Stimulated activated CD4-positive, alpha-beta T cell treated with anti-CD3 and anti-CD28 coated beads, TNF-alpha, amount 100 ng/mL, for 4 hours (primary cell): ENCODE data around the gene HIPK2.

ENCODE experiments used
- DNase-seq, 3 experiments: peaks; one replicate each; pipeline ENCODE4 v3.0.0-alpha.2; 2020; ENCODE audit warnings: low read depth in 3 of 3

HIPK2 gene

DNA sequence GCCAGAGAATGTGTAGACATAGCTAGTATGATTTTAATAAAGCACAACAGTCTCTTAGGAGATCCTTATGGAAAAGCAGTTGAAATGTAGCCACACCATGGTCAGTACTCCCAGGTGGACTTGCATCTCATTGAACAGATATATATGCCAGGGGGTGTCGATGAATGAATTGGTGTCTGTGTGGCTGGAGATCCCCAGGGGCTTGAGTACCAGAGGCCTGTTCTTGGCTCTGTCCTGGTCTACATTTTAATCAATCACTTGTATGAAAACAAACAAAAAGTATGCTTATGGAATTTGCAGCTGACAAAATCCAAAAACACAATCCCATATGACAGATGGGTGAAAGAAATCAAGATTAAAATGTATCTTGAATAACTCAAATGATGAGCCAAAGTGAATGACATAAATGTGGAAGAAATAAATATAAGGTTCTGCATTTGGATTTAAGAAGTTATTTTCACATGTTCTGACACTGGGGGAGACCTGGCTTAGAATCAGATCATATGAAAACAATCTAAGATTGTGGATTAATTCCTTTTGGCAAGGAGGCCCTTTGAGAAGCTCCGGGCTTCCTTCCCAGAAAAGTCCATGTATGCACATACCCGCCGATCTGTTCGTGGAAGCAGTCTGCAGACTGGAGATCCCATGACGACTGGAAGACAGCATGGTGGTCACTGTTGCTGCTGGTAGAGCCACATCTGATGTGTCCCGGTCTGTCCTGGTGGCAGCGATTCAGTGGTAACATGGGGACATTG lies 238.7 kb downstream of the HIPK2 start:
- DNase-seq: no peak

DNA sequence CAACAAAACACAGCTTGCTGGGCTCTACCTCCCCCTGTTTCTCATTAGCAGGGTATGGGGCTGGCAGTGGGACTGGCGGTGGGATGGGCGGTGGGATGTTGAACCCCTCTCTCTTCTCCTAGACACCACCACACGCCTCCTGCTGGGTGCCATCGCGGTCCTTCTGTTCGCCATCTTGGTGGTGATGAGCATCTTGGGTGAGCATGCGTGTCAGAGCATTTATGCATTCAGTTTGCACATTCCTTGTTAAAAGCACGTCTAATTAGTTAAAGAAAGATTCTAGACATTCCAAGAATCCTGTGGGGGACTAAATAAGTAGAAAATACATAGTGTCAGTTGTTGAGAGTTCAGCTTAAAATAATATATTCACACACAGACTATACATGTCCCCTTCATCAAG lies 241.6 kb downstream of the HIPK2 start:
- DNase-seq: no peak

DNA sequence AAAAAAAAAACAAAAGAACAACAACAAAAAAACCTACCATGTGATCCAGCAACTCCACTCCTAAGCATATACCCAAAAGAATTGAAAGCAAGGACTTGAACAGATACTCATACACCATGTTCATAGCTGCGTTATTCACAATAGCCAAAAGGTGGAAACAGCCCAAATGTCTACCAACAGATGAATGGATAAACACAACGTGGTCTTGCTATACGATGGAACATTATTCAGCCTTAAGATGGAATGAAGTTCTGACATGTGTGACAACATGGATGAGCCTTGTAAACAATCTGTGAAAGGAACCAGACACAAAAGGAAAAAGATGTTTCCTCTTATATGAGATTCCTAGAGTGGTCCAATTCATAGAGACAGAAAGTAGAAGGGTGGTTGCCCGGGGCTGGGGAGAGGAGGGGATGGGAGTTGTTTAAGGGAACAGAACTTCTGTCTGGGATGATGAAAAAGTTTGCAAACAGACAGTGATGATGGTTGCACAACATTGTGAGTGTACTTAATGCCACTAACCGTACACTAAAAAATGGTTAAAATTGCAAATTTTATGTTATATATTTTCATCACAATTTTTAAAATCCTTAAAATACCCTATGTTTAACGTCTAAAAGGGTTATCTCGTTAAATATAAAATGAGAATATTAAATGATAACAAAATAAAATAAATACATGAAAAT lies 242.7 kb downstream of the HIPK2 start:
- no peak for DNase-seq

DNA sequence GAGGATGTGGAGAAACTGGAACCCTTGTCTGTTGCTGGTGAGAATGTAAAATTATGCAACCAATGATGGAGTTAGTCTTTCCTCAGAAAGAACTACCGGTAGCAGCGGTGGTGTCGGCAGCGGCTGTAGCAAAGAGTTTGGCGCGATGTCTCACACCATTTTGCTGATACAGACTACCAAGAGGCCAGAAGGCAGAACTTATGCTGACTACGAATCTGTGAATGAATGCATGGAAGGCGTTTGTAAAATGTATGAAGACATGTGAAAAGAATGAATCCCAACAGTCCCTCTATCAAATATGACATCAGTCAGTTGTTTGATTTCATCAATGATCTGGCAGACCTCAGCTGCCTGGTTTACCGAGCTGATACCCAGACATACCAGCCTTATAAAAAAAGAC lies 243.7 kb downstream of the HIPK2 start:
- DNase-seq: no peak

DNA sequence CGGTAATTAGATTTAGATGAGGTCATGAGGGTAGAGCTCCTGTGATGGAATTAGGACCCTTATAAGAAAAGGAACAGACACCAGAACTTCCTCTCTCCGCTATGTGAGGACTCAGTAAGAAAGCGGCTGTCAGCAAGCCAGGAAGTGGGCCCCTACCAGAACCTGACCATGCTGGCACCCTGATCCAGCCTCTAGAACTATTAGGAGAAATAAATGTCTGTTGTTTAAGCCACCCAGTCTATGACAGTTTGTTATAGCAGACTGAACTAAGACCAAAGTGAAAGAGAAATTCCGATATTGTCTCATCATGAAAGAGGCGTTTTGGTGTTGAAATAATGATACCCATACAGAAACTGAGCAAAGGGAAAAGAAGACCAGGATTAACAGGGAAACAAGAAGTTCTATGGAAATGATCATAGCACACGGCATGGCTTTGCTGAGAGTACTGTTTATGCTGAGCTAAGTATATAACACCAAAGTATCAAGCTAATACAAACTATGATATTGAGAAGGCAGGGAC lies 245.1 kb downstream of the HIPK2 start:
- DNase-seq: no peak

DNA sequence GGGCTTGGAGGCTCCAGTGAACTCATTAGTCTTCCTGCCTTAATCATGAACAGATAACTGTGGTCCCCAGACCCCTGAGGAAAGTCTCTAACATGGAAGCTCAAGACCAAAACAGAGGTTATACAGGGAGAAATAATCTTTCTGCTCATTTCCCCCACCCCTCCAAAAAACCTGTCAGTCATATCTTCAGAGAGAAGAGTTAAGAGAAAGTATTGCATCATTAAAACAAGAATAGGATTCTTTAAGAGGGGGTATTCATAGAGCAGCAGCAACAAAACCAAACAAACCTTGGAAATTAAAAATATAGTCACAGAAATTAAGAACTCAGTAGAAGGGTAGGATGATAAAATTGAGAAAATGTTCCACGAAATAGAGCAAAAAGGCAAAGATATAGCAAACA lies 246.7 kb downstream of the HIPK2 start:
- DNase-seq: no peak

DNA sequence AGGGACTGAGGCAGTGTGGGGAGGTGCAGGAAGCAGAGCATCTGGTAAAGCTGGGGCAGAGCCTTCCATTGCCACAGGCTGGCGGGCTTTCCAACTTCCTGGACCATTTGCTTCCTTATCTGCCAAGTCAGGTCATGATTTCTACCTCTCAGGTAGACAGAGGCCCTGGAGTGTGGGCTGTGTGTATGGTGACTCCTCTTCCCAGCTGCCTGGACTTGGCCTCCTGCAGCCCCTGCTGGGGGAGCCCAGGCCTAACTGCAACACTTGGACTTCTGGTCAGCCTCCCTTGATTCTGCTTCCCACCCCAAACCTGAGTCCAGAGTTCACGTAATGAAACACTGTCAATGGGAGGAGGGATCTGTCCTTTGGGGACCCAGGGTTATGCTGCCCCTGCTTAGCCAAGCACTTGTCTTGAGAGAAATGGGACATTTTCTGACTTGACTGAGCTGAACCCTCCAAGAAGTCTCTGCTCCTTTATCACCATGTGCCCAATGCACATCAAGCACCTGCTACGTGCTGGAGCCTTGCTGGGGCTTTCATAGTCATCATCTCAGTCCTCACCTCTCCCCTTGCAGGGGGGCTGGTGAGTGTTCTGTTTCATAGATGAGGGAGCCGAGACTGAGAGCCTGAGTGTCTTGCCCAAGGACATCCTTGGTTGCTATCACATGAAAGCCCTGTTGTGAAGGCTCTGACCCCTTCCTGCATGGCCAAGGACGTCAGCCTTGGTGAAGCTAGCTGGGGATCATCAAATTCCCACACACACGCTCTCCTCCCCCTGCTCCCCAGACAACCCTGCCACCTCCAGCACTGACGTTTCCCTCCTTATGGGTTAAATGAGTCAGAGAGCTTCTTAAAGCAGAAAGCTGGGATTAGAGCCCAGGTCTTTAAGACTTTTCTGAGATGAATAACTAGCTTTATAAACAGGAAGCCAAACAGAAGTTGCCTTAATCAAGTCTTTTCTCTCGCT lies 250.9 kb downstream of the HIPK2 start:
- no peak for DNase-seq

DNA sequence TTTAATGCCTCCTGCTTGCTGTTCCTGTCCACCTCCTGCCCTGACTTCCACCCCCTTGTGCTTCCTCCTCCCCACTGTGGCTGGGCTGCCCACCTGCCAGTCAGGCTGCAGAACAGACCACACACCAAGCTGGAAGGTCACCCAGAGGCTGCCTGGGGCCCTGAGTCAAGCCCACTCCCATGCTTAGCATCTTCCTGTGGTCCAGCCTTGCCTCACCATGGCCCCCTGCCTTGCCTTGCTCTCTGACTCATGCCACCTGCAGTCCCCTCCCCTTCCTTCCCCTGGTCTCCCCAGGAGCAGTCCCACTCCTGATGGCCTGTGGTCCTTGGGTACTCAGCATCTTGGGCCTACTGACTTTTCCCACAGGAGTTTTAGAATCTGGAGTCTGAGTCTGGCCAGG lies 252.0 kb downstream of the HIPK2 start:
- DNase-seq: no peak

DNA sequence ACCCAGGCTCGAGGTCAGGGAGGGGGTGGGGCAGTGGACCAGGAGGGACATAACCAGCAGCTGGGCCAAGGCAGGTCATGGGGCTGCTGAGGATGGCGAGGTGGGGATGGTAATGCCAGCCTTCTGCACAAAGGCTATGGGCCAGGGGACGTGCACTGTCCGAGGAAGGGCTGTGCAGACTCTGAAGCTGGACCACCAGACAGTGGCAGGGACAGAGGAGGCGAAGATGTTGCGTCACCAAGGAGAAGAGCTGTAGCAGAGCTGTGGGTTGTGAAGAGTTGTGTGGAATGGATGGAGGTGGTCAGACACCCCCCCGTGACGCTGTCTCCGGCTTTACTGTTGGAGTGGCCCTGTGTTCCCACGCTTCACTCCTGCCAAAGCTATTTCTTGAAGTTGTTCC lies 252.6 kb downstream of the HIPK2 start:
- DNase-seq: no peak

DNA sequence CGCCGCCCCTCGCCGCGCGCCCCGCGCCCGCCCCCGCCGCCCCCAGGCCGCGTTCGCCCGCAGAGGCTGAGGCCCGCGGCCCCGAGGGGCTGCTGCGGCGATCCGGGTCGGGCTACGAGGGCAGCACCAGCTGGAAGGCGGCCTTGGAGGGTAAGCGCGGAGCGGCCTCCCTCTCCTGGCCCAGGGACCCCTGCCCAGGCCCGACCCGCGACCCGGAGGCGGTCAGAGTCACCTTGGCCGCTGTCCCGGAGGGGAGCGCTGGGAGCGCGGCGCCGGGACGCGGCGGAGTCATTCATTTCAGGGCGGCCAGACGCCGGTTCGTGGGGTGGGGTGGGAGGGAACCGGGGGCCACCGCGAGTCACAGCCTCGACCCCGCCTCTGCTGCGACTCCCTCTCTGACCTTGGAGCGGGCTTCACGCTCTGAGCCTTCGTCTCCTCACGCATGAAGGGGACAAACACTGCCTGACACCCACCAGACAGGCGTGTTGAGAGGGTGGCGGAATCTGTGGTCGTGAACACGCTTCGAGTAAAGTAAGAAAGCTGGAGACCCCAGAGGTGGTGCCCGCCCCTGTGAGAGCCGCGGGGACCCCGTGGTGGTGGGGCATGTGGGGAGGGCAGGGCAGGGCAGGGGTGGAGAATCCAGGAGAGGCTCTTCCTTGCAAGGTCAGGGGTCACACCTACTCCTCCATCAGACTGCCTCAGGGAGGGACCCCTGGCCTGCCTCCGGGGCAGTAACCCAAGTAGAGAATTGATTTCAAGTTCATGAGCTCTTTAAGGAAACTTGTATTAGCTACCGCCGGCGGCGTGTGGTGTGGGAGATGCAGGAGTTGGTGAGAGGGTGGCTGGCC lies 253.6 kb downstream of the HIPK2 start:
- no peak for DNase-seq

DNA sequence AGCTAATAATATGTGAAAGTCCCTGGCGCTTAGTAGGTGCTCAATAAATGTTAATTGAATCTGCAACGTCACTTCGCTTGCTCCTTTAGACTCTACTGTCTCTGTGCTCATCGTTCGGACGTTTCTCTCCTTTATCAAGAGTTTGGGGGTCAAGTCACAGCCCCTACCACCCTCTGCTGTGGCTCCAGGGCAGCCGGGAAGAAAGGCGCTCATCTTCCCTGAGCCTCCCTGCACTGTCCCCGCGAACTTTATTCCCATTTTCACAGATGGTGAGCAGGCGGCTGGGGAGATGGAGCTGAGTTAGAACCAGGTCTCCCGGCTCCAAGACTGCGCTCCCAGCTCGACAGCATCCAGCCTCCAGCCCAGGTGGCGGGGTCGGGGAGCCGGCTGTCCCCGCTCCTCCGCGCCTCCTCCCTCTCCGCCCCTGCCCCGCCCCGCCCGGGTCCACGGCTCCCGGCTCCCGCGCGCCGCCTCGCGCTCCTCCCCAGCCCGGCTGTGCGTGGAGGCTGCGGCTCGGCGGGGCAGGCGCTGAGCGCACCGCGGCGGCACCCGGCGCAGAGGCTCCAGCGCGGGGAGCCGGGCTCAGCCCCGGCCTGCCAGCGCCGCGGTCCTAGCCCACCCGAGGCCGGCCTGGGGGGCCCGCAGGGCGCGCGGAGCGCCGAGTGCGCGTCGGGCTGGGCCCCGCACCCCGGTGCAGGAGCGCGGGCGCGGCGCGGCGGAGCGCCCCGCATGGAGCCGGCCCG lies 254.4 kb downstream of the HIPK2 start, which contains the start of gene CLEC2L:
CLEC2L (plus strand) TSS at position 487 of the 743 bp plus-strand sequence; CDS start at position 730, 243 bp downstream.
- DNase-seq: no peak

DNA sequence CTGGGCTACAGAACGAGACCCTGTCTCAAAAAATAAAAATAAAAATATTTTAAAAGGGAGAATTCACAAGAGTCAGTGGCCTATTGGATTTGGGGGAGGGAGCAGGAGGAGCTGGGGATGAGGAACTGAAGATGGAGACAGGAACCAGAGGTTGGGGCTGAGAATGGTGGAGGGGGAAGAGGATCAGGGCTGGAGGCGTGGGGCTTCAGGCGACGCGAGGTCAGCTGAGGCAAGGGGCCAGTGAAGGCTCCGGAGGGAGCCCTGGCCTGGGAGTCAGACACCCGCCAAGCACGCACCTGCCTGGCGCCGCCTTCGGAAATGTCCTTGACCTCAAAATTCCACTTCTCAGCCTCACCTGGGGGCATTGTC lies 255.0 kb downstream of the HIPK2 start:
- no peak for DNase-seq

DNA sequence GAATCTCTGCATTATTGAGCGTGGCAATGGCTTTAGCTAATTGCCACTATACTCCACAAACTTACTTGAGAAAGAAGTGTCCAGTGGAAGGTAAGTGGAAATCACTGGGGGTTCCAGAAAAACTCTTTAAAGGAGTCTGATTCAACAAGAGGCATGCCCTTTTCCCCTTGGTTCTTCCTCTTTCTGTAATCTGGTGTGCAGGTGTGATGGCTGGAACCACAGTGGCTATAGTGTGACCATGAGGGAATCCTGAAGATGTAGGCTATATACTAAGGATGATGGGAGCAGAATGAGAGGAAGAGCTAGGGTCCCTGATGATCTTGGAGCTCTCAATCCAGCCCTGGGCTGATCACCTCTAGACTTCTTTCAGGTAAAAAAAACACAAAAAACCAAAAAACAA lies 256.4 kb downstream of the HIPK2 start:
- no peak for DNase-seq

DNA sequence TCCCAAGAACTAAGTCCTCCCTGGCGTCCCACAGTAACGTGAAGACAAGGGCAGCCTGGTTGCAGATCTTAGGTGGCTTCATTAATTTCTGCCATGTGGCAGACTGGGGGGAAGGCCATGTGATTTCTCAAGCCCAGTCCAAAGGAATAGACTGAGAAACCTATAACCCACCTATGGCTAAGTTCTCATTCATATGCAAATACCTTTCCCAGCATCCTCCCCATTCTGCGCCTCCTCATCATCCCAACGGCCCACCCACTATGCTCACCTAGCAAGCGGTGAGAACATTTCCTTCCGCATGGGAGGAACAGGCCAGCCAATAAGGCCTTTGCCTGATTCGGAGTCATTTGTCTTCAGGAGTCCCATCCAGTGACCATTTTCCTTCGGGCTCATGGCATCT lies 262.5 kb downstream of the HIPK2 start:
- DNase-seq: no peak
